Endothelial cell (in vitro differentiated cells): ENCODE data around the gene IPP. TPM values are rescaled to one million over a fixed set of nuclear protein-coding genes. Genes with fewer than 3 reads are reported as not detected.

Experiments used
- DNase-seq: peaks from one replicate; pipeline ENCODE4 v3.0.0; 2021; ENCODE audit warnings: low spot score
- H3K27ac Mint-ChIP-seq: one replicate; pipeline ENCODE4 v1.8.0; 2021; ENCODE audit warnings: mixed read lengths, inconsistent platforms; ENCODE audit not compliant: unreplicated experiment
- H3K27me3 Mint-ChIP-seq: one replicate; pipeline ENCODE4 v1.8.0; 2021; ENCODE audit warnings: mild to moderate bottlenecking, moderate library complexity, mixed read lengths, inconsistent platforms; ENCODE audit not compliant: unreplicated experiment
- H3K36me3 Mint-ChIP-seq: one replicate; pipeline ENCODE4 v1.8.0; 2021; ENCODE audit warnings: mild to moderate bottlenecking, low read depth, mixed read lengths, inconsistent platforms; ENCODE audit not compliant: unreplicated experiment
- H3K4me1 Mint-ChIP-seq: one replicate; pipeline ENCODE4 v1.8.0; 2021; ENCODE audit warnings: mild to moderate bottlenecking, mixed read lengths, inconsistent platforms; ENCODE audit not compliant: unreplicated experiment
- H3K4me3 Mint-ChIP-seq: one replicate; pipeline ENCODE4 v1.8.0; 2021; ENCODE audit warnings: mild to moderate bottlenecking, mixed read lengths, inconsistent platforms; ENCODE audit not compliant: unreplicated experiment
- H3K9me3 Mint-ChIP-seq: one replicate; pipeline ENCODE4 v1.8.0; 2021; ENCODE audit warnings: mixed read lengths, inconsistent platforms; ENCODE audit not compliant: unreplicated experiment
- CTCF ChIP-seq: fragments of 200-600 bp; sonication (generic); IDR thresholded peaks from one replicate; pipeline ENCODE4 v1.5.0; 2021; ENCODE audit warnings: antibody characterized with exemption; ENCODE audit not compliant: unreplicated experiment
- total RNA-seq: library from RNA; stranded (reverse); fragmentation: NEBNext Ultra II Directional; extraction: Animal tissue kit (Norgen Biotek cat#: 25700); gene quantifications from one replicate; pipeline ENCODE4 v1.2.1, GENCODE V29; 2021; ENCODE audit not compliant: unreplicated experiment

IPP gene
- total RNA-seq, 1 donor from 2014 or later = 9.3 TPM

GRCh38 chr1:45769261-45769932 is 18.9 kb upstream of the IPP start:
- H3K27ac Mint-ChIP-seq = no peak overlapping the region
- H3K9me3 Mint-ChIP-seq = no peaks in the 10 kb centered on the region
- no peak for DNase-seq
- H3K36me3 Mint-ChIP-seq = no peaks in the 10 kb centered on the region
- H3K4me1 Mint-ChIP-seq = no peaks in the 10 kb centered on the region
- no peaks in the 10 kb centered on the region for H3K27me3 Mint-ChIP-seq
- H3K4me3 Mint-ChIP-seq = no peak overlapping the region
- TF ChIP-seq CTCF = no peak

- no peak for DNase-seq
- TF ChIP-seq CTCF = no peak
- H3K9me3 Mint-ChIP-seq = no peaks in the 10 kb centered on the region
- H3K4me3 Mint-ChIP-seq = no peak overlapping the region
- H3K4me1 Mint-ChIP-seq = no peaks in the 10 kb centered on the region
- no peaks in the 10 kb centered on the region for H3K27me3 Mint-ChIP-seq
- no peaks in the 10 kb centered on the region for H3K36me3 Mint-ChIP-seq
- H3K27ac Mint-ChIP-seq = no peak overlapping the region
These were observed 16.6 kb upstream of the IPP start for GRCh38 chr1:45767035-45767434.

- Mint-ChIP-seq H3K36me3 (no peaks in the 10 kb centered on the region), H3K27ac (no peak overlapping the region), H3K4me3 (no peak overlapping the region), H3K9me3 (no peaks in the 10 kb centered on the region), H3K4me1 (no peaks in the 10 kb centered on the region), H3K27me3 (no peaks in the 10 kb centered on the region)
- no peak for TF ChIP-seq CTCF
- no peak for DNase-seq
These were observed 15.7 kb upstream of the IPP start for GRCh38 chr1:45765999-45766792.

- H3K4me1 Mint-ChIP-seq = peaks cover 11% of the 10 kb centered on the region
- H3K36me3 Mint-ChIP-seq = no peaks in the 10 kb centered on the region
- no peak overlapping the region for H3K4me3 Mint-ChIP-seq
- no peaks in the 10 kb centered on the region for H3K9me3 Mint-ChIP-seq
- H3K27ac Mint-ChIP-seq = no peak overlapping the region
- H3K27me3 Mint-ChIP-seq = no peaks in the 10 kb centered on the region
- no peak for DNase-seq
- no peak for TF ChIP-seq CTCF
These were observed 11.8 kb upstream of the IPP start for GRCh38 chr1:45762291-45762690.

GRCh38 chr1:45755697-45756096 is 5.2 kb upstream of the IPP start:
- no peak overlapping the region for H3K27ac Mint-ChIP-seq

More at GRCh38 chr1:45755697-45756096, 5.2 kb upstream of the IPP start:
- no peak overlapping the region for H3K4me3 Mint-ChIP-seq
- H3K9me3 Mint-ChIP-seq = peaks cover 7% of the 10 kb centered on the region
- no peak for TF ChIP-seq CTCF
- peaks cover 14% of the 10 kb centered on the region for H3K4me1 Mint-ChIP-seq
- no peak for DNase-seq
- peaks cover 5% of the 10 kb centered on the region for H3K27me3 Mint-ChIP-seq
- H3K36me3 Mint-ChIP-seq = peaks cover 16% of the 10 kb centered on the region
